HG03558 (cell line): ENCODE measurements around the gene RCVRN.

Experiments
- ATAC-seq: cut with Tn5 transposase; IDR thresholded peaks from one replicate; pipeline ENCODE4 v1.9.1; 2021; ENCODE audit warnings: moderate number of reproducible peaks; ENCODE audit not compliant: unreplicated experiment; ENCODE audit errors: extremely low read depth

The RCVRN gene

DNA sequence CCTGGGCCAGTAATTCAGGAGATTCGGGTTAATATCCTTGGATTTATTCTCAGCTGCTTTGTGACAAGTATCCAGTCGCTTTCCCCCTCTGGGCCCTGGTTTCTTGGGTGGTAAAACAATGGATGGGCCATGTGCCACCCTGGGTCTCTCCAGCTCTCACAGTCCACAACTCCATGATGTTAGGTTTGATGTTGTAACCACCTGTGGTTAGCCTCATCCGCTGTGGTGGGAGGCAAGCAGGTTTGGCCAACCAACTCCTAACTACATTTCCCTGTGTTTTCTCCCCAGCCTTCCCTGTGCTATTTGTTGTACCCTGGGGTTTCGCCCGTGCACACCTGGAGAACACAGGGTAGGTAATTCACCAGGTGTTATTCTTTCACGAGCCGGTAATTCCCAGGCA is 44.2 kb downstream of the RCVRN start:
- no peak for ATAC-seq

DNA sequence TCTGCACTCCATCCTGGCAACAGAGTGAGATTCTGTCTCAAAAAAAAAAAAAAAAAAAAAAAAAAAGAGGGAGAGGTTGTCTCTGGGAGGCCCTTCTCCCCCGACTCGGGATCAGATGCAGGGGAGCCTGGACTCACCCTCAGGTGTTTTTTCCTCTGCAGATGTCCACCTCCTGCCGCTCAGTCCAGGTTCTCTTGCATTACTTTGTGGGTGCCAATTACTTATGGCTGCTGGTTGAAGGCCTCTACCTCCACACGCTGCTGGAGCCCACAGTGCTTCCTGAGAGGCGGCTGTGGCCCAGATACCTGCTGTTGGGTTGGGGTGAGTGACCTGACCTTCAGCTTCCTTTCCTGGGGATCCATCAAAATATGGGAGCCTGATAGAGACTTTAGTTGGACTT is 45.3 kb downstream of the RCVRN start:
- ATAC-seq = no peak

DNA sequence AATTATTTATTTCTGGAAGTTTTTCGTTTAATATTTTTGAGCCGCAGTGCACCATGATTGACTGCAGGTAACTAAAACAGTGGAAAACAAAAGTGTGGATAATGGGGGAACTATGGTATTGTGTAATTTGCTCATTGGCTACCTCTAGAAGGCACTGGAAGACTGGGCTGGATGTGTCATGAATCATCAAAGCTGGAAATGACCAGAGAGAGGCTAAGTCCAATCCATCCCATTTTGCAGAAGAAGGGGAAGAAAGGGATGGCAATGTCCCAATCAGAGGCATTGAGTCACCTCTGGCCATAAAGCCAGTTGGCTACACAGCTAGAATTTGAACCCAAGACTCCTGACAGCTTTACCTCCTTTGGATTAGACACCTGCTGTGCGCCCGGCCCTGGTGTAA is 50.0 kb downstream of the RCVRN start:
- no peak for ATAC-seq

DNA sequence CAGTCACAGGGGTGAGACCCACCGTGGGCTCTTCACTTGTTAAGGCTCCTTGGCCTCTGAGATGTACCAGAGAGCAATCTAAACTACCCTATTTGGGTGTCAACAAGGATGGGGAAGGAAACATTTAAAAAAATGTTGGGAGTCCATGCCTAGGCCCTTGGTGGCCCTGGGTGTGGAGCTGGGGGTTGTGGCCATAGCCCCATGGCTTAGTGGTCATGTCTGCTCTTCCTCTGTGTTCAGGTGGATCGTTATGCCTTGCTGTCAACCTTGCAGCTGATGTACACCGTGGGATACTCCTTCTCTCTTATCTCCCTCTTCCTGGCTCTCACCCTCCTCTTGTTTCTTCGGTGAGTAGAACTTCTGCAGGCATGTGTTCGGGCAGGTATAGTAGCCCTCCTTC is 50.8 kb downstream of the RCVRN start:
- ATAC-seq = no peak

DNA sequence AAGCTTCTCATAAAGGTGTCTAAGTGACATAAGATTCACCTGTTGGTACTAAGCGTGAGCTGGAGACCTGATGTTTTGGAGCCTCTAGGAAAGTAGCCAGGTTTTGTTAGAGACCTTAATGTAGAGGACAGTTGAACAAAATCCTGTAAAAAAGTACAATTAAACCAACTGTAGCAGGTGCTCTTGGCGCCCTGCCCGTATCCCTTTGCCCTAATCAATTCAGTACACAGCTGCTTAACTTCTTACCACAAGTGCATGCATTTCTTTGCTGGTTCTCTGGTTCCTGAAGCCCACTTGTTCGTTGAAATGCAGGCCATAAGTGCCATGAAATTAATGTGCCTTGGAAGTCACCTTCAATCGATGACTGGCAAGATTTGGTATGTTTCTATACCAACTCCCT is 54.9 kb downstream of the RCVRN start:
- ATAC-seq = no peak
